Ishikawa (cell line): ENCODE measurements around the gene MAPK6.

ENCODE experiments used
- CEBPB ChIP-seq: IDR thresholded peaks from 2 replicates; pipeline ENCODE4 v1.6.1; 2012
- EGR1 ChIP-seq: IDR thresholded peaks from 2 replicates; pipeline ENCODE4 v1.6.1; 2012
- EP300 ChIP-seq: IDR thresholded peaks from 2 replicates; pipeline ENCODE4 v1.6.1; 2012; ENCODE audit warnings: borderline replicate concordance
- TCF12 ChIP-seq: IDR thresholded peaks from 2 replicates; pipeline ENCODE4 v1.6.1; 2012; ENCODE audit warnings: low read depth
- YY1 ChIP-seq: IDR thresholded peaks from 2 replicates; pipeline ENCODE4 v1.6.1; 2012; ENCODE audit warnings: low read depth
- TF ChIP-seq, protein P1 (sequence below): IDR thresholded peaks from 2 replicates; pipeline ENCODE4 v1.6.1; 2012; ENCODE audit warnings: low read depth, mild to moderate bottlenecking

DNA sequence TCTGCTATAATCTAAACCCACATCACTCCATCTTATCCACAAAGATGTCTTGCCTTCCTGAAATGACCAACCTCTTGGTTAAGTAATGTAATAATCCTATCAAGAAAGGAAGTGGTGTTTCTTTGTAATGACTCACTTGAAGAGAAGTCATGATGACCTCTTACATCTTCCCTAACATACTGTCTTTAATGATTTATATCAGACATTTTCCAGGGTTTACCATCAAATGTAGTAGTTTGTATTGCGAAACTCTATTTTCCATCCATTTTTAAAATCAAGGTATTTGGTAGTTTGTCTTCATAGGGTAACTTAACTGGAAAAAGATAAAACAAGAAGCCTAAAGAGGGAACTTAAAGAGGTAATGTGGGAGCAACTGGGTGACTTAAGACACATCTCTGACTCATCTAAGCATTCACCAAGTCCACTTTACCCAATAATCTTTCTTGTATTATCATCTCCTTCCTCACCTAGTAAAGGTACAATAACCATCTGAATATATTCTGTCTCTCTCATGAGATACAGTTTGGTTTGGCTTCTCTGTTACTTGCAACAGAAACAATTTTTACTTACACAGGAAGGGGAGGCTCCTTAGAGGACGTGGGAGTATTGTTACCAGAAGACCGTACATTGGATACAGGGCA is 5.7 kb upstream of the MAPK6 start:
- TF ChIP-seq CEBPB = peak; percentile 48; the same call in 1 of the 2 replicates
- no peak for TF ChIP-seq EP300
- no peak for TF ChIP-seq YY1
- TF ChIP-seq TCF12 = no peak
- TF ChIP-seq, protein P1, sequence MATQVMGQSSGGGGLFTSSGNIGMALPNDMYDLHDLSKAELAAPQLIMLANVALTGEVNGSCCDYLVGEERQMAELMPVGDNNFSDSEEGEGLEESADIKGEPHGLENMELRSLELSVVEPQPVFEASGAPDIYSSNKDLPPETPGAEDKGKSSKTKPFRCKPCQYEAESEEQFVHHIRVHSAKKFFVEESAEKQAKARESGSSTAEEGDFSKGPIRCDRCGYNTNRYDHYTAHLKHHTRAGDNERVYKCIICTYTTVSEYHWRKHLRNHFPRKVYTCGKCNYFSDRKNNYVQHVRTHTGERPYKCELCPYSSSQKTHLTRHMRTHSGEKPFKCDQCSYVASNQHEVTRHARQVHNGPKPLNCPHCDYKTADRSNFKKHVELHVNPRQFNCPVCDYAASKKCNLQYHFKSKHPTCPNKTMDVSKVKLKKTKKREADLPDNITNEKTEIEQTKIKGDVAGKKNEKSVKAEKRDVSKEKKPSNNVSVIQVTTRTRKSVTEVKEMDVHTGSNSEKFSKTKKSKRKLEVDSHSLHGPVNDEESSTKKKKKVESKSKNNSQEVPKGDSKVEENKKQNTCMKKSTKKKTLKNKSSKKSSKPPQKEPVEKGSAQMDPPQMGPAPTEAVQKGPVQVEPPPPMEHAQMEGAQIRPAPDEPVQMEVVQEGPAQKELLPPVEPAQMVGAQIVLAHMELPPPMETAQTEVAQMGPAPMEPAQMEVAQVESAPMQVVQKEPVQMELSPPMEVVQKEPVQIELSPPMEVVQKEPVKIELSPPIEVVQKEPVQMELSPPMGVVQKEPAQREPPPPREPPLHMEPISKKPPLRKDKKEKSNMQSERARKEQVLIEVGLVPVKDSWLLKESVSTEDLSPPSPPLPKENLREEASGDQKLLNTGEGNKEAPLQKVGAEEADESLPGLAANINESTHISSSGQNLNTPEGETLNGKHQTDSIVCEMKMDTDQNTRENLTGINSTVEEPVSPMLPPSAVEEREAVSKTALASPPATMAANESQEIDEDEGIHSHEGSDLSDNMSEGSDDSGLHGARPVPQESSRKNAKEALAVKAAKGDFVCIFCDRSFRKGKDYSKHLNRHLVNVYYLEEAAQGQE = no peak
- TF ChIP-seq EGR1 = no peak
